Sigmoid colon (tissue), 3 donors: ENCODE data around the gene ISYNA1.

Experiments used
- POLR2A ChIP-seq, 2 donors: fragments of 450-650 bp; IDR thresholded peaks; one replicate each; pipeline ENCODE4 v1.6.1; 2016; ENCODE audit warnings: antibody characterized with exemption in 2 of 2, mild to moderate bottlenecking in 2 of 2, moderate library complexity in 2 of 2
- TF ChIP-seq, protein P1 (sequence below), 4 experiments: fragments of 450-650 bp in 3 of 4; fragments of 200-600 bp in 1 of 4; IDR thresholded peaks; one replicate each; pipeline ENCODE4 v1.5.1; 2016 to 2019; ENCODE audit warnings: antibody characterized with exemption in 4 of 4, mild to moderate bottlenecking in 3 of 4, moderate library complexity in 2 of 4

DNA sequence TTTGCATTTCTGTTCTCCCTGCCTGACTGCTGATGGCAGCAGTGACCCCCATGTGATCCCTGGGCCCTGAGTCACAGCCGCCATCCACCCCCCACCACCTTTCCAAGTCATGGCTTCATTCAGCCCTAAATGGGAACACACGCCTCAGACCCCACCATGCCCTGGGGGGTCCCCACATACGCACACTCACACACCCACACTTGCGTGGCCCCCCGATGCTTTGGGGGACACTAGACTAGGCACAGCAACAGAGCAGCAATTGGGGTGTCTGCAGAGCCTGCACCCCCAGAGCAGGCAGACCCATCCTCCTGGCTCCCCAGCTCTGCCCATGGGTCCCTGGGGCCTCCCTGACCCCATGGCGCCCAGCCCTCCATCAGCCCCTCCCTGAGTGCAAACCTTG, 5.5 kb upstream of the ISYNA1 start:
- TF ChIP-seq POLR2A (IDR thresholded peaks at IDR 0.05): no peak
- TF ChIP-seq, protein P1, sequence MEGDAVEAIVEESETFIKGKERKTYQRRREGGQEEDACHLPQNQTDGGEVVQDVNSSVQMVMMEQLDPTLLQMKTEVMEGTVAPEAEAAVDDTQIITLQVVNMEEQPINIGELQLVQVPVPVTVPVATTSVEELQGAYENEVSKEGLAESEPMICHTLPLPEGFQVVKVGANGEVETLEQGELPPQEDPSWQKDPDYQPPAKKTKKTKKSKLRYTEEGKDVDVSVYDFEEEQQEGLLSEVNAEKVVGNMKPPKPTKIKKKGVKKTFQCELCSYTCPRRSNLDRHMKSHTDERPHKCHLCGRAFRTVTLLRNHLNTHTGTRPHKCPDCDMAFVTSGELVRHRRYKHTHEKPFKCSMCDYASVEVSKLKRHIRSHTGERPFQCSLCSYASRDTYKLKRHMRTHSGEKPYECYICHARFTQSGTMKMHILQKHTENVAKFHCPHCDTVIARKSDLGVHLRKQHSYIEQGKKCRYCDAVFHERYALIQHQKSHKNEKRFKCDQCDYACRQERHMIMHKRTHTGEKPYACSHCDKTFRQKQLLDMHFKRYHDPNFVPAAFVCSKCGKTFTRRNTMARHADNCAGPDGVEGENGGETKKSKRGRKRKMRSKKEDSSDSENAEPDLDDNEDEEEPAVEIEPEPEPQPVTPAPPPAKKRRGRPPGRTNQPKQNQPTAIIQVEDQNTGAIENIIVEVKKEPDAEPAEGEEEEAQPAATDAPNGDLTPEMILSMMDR (IDR thresholded peaks at IDR 0.05): no peak
